Measurements from ENCODE around the gene SNX10.

The SNX10 gene

GRCh38 chr7:26397796-26398426 is 106.2 kb downstream of the SNX10 start:
- peak; percentile 4 for DNase-seq (ENCODE audit: low read depth)

GRCh38 chr7:26398427-26398755 is 106.7 kb downstream of the SNX10 start:
- peak overlapping the region; percentile 64 for H3K4me3 ChIP-seq (ENCODE audit: low read length)
- peak; percentile 20 for DNase-seq (ENCODE audit: low read depth)
- TF ChIP-seq CTCF (conservative IDR thresholded peaks at IDR 0.05; ENCODE audit: low read length): no peak

More at GRCh38 chr7:26397796-26398426, 106.2 kb downstream of the SNX10 start:
- peak overlapping the region; percentile 51 for H3K4me3 ChIP-seq (ENCODE audit: low read length)
- TF ChIP-seq CTCF (conservative IDR thresholded peaks at IDR 0.05; ENCODE audit: low read length): no peak

DNA sequence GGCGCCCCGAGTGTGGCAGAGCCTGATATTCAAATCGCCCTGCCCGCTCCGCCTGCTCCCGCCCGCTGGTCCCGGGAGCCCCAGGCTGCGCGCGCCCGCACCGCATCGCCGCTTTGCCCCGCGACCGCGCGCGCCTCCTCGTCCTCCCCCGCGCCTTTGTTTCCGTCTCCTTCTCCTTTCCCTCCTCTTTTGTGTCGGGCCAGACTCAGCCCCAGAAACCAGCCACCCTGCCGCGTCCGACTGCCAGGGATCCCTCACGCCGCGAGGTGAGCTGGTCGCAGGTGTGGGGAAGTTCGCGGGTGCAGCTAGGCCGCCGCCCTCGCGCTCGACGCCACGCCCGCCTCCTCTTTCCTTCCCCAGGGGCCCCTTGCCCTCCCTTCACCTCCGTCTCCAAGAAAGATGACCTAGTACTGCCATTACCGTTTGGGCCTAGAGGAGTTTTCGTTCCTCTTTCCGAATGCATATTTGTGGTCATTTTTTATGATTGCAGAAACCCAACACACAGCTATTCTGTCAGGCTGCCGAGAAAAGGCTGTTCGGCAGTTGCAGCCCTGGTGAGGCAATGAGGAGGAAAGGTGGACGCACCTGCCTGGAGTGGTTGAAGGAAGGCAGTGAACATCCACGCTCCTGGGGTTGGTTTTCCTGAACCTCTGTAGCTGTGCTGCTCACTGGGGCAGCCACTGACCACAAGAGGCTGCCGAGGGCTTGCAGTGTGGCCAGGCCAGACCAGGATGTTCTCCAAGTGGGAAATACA is 107.3 kb downstream of the SNX10 start:
- TF ChIP-seq CTCF (conservative IDR thresholded peaks at IDR 0.05; ENCODE audit: low read length): peak; percentile 9; the same call in 1 of the 2 replicates
- peak; percentile 44 for DNase-seq (ENCODE audit: low read depth)

DNA sequence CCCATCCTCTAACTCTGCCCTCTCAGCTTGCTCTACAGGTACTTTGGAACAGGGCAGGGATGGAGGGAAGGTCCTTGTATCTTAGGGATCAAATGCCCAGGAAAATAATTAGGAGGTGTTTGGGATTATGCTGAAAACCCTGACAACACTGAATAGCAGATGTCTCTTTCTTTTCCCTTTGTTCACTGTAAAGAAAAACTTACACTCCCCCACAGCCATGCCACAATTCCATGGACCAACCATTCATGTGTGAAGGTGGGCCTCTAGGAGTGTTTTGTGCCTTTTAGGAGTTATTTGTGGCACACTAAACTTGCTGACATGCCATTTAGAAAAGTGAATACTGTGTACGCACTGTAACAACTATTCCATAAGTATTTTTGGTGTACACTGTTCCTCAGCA is 108.1 kb downstream of the SNX10 start:
- no peak for DNase-seq (ENCODE audit: low read depth)
- no peak overlapping the region for H3K4me3 ChIP-seq (ENCODE audit: low read length)
- TF ChIP-seq CTCF (conservative IDR thresholded peaks at IDR 0.05; ENCODE audit: low read length): no peak

More for the DNA sequence above, 107.3 kb downstream of the SNX10 start:
- H3K4me3 ChIP-seq (ENCODE audit: low read length): peak overlapping the region; percentile 64

GRCh38 chr7:26403640-26404039 is 112.0 kb downstream of the SNX10 start:
- TF ChIP-seq CTCF (conservative IDR thresholded peaks at IDR 0.05; ENCODE audit: low read length): no peak
- H3K4me3 ChIP-seq (ENCODE audit: low read length): no peak overlapping the region
- no peak for DNase-seq (ENCODE audit: low read depth)

- no peak overlapping the region for H3K4me3 ChIP-seq (ENCODE audit: low read length)
- TF ChIP-seq CTCF (conservative IDR thresholded peaks at IDR 0.05; ENCODE audit: low read length): no peak
- DNase-seq (ENCODE audit: low read depth): no peak
Observed at GRCh38 chr7:26404189-26404996, 112.7 kb downstream of the SNX10 start.

All from AG10803 (cell line).